PC-3 (cell line): Measurements from ENCODE around the gene GPR63.

Experiments used
- CTCF ChIP-seq: fragments of 300-600 bp; sonication (generic); conservative IDR thresholded peaks from 2 replicates; pipeline ENCODE4 v1.5.1; 2017; ENCODE audit warnings: antibody characterized with exemption, low read depth, mild to moderate bottlenecking, low read length
- EZH2phosphoT487 ChIP-seq: fragments of 300-600 bp; sonication (generic); IDR thresholded peaks from 2 replicates; pipeline ENCODE4 v1.6.1; 2018; ENCODE audit warnings: mild to moderate bottlenecking, antibody characterized with exemption, low read length, borderline replicate concordance

- TF ChIP-seq CTCF (no peak), EZH2phosphoT487 (no peak)
These were observed 82.2 kb downstream of the GPR63 start for GRCh38 chr6:96755096-96755495.
